GM19395 (cell line): Measurements from ENCODE around the gene CSTB.
A peak's percentile ranks its signal among the peaks of the same experiment; 100 is the strongest.

Source experiments
- ATAC-seq: cut with Tn5 transposase; IDR thresholded peaks from one replicate; pipeline ENCODE4 v1.9.1; 2021; ENCODE audit warnings: mild to moderate bottlenecking, moderate library complexity; ENCODE audit not compliant: unreplicated experiment

Gene CSTB

GRCh38 chr21:43811262-43812105, 35.4 kb upstream of the CSTB start:
- ATAC-seq, result no peak

- ATAC-seq, result no peak
Measured at GRCh38 chr21:43810505-43811261, 34.6 kb upstream of the CSTB start.

GRCh38 chr21:43809853-43810504, 33.9 kb upstream of the CSTB start:
- ATAC-seq, result no peak

GRCh38 chr21:43809346-43809799, 33.3 kb upstream of the CSTB start:
- ATAC-seq, result no peak

- ATAC-seq, result no peak
Measured at GRCh38 chr21:43808832-43809251, 32.7 kb upstream of the CSTB start.

GRCh38 chr21:43808367-43808766, 32.3 kb upstream of the CSTB start:
- no peak for ATAC-seq

- no peak for ATAC-seq
Measured at GRCh38 chr21:43806017-43806710, 30.1 kb upstream of the CSTB start.

GRCh38 chr21:43805275-43805800, 29.2 kb upstream of the CSTB start:
- peak; percentile 87 for ATAC-seq

GRCh38 chr21:43803558-43804300, 27.6 kb upstream of the CSTB start:
- no peak for ATAC-seq

GRCh38 chr21:43802713-43803313, 26.7 kb upstream of the CSTB start:
- ATAC-seq, result no peak

GRCh38 chr21:43801006-43801783, 25.1 kb upstream of the CSTB start:
- ATAC-seq, result no peak

- no peak for ATAC-seq
Measured at GRCh38 chr21:43800566-43800965, 24.5 kb upstream of the CSTB start.

GRCh38 chr21:43800124-43800523, 24.0 kb upstream of the CSTB start:
- no peak for ATAC-seq

- no peak for ATAC-seq
Measured at GRCh38 chr21:43799301-43799840, 23.3 kb upstream of the CSTB start.

GRCh38 chr21:43797925-43798715, 22.0 kb upstream of the CSTB start:
- ATAC-seq, result no peak

GRCh38 chr21:43797415-43797814, 21.3 kb upstream of the CSTB start:
- no peak for ATAC-seq

- no peak for ATAC-seq
Measured at GRCh38 chr21:43794857-43795256, 18.7 kb upstream of the CSTB start.

GRCh38 chr21:43794311-43794710, 18.2 kb upstream of the CSTB start:
- no peak for ATAC-seq
